GM19328 (cell line): Measurements from ENCODE around the gene PARP12.

Source experiments
- ATAC-seq: cut with Tn5 transposase; IDR thresholded peaks from one replicate; pipeline ENCODE4 v1.9.1; 2021; ENCODE audit warnings: mild to moderate bottlenecking, moderate library complexity; ENCODE audit not compliant: unreplicated experiment

The PARP12 gene

GRCh38 chr7:140017034-140017433 is 45.7 kb downstream of the PARP12 start:
- ATAC-seq = no peak

- ATAC-seq = no peak
Measured at GRCh38 chr7:140016540-140016939, 46.2 kb downstream of the PARP12 start.

- no peak for ATAC-seq
Measured at GRCh38 chr7:140015471-140015970, 47.2 kb downstream of the PARP12 start.

- ATAC-seq = no peak
Measured at GRCh38 chr7:140014123-140014522, 48.6 kb downstream of the PARP12 start.

- ATAC-seq = no peak
Measured at GRCh38 chr7:140013676-140014075, 49.1 kb downstream of the PARP12 start.

- no peak for ATAC-seq
Measured at GRCh38 chr7:140010194-140010895, 52.4 kb downstream of the PARP12 start.

- no peak for ATAC-seq
Measured at GRCh38 chr7:140009735-140010134, 53.0 kb downstream of the PARP12 start.

GRCh38 chr7:140008755-140009610 is 53.8 kb downstream of the PARP12 start:
- ATAC-seq = no peak

- ATAC-seq = no peak
Measured at GRCh38 chr7:140007051-140007690, 55.6 kb downstream of the PARP12 start.

GRCh38 chr7:140006600-140006999 is 56.2 kb downstream of the PARP12 start:
- ATAC-seq = no peak

GRCh38 chr7:140005754-140006503 is 56.8 kb downstream of the PARP12 start:
- no peak for ATAC-seq

- no peak for ATAC-seq
Measured at GRCh38 chr7:140005341-140005740, 57.4 kb downstream of the PARP12 start.

- ATAC-seq = no peak
Measured at GRCh38 chr7:140004672-140005071, 58.1 kb downstream of the PARP12 start.

GRCh38 chr7:140003913-140004382 is 58.8 kb downstream of the PARP12 start:
- ATAC-seq = no peak

- ATAC-seq = no peak
Measured at GRCh38 chr7:140000666-140001268, 62.0 kb downstream of the PARP12 start.

- no peak for ATAC-seq
Measured at GRCh38 chr7:139999516-139999915, 63.2 kb downstream of the PARP12 start.

GRCh38 chr7:139998572-139998971 is 64.2 kb downstream of the PARP12 start:
- no peak for ATAC-seq

GRCh38 chr7:139995017-139995915 is 67.5 kb downstream of the PARP12 start:
- ATAC-seq = no peak

GRCh38 chr7:139994356-139994755 is 68.4 kb downstream of the PARP12 start:
- ATAC-seq = no peak
